RWPE1 (cell line): ENCODE results near the gene QRFP.

Experiments
- CTCF ChIA-PET: fragments of 350-600 bp; sonication (Branson Sonifier 250); formaldehyde crosslinking; extraction: SDS; loops from one replicate; lab custom pipeline; 2021; lab: Yijun Ruan, JAX
- POLR2A ChIA-PET: fragments of 400-600 bp; formaldehyde crosslinking; extraction: SDS; loops from one replicate; lab custom pipeline; 2020; ENCODE audit warnings: antibody characterized with exemption; ENCODE audit not compliant: low non-redundant PET; lab: Yijun Ruan, JAX
- DNase-seq: peaks from one replicate; pipeline ENCODE4 v3.0.0; 2012; ENCODE audit warnings: low spot score
- H3K27ac ChIP-seq: fragments of 450-650 bp; 2 replicates; pipeline ENCODE4 v1.5.1; 2017
- CTCF ChIP-seq: fragments of 450-650 bp; conservative IDR thresholded peaks from 2 replicates; pipeline ENCODE4 v1.5.1; 2017; ENCODE audit warnings: low read depth, mild to moderate bottlenecking

The QRFP gene

GRCh38 chr9:130942084-130942483 is 45.5 kb upstream of the QRFP start:
- DNase-seq: no peak
- CTCF ChIA-PET: interaction anchor here (0.6 to 1.2 kb wide), 3 partner anchors 56 to 95 kb away, joined by 4 to 6 read pairs (median 5); no protein-coding TSS in a partner anchor
- H3K27ac ChIP-seq: no peak overlapping the region
- POLR2A ChIA-PET: no interaction called here
- TF ChIP-seq CTCF: no peak

GRCh38 chr9:130940693-130941576 is 44.3 kb upstream of the QRFP start:
- H3K27ac ChIP-seq: no peak overlapping the region
- ChIA-PET POLR2A (interaction anchor here (0.7 kb wide), 1 partner anchor 28 kb away, joined by 3 read pairs; no protein-coding TSS in a partner anchor), CTCF (interaction anchor here (0.5 to 1.2 kb wide), 12 partner anchors 16 to 237 kb away, joined by 3 to 11 read pairs (median 4); no protein-coding TSS in a partner anchor)
- DNase-seq: peak; percentile 99
- peak; percentile 99 for TF ChIP-seq CTCF

- ChIA-PET POLR2A (no interaction called here), CTCF (interaction anchor here (0.8 to 1.2 kb wide), 4 partner anchors 13 to 74 kb away, joined by 3 to 8 read pairs (median 4); no protein-coding TSS in a partner anchor)
- DNase-seq: no peak
- no peak overlapping the region for H3K27ac ChIP-seq
- no peak for TF ChIP-seq CTCF
Measured at GRCh38 chr9:130940027-130940549, 43.5 kb upstream of the QRFP start.

- CTCF ChIA-PET: interaction anchor here (0.5 to 1.2 kb wide), 5 partner anchors 12 to 76 kb away, joined by 3 to 8 read pairs (median 4); no protein-coding TSS in a partner anchor
- peak overlapping the region; percentile 12; the same call in 1 of the 2 replicates for H3K27ac ChIP-seq
- DNase-seq: no peak
- POLR2A ChIA-PET: no interaction called here
- TF ChIP-seq CTCF: peak; percentile 44; the same call in 1 of the 2 replicates
Measured at GRCh38 chr9:130939405-130940026, 42.9 kb upstream of the QRFP start.

GRCh38 chr9:130938652-130939404 is 42.2 kb upstream of the QRFP start, which contains the start of gene FIBCD1:
TSS of gene FIBCD1 (minus strand) at chr9:130939247. CDS start at chr9:130938607, 640 bp downstream.
- ChIA-PET POLR2A (no interaction called here), CTCF (interaction anchor here (0.8 to 1.2 kb wide), 3 partner anchors 11 to 72 kb away, joined by 3 to 8 read pairs (median 4); no protein-coding TSS in a partner anchor)
- peak within 1 kb of the TSS; percentile 12; the same call in 1 of the 2 replicates for H3K27ac ChIP-seq
- DNase-seq: peak; percentile 70
- TF ChIP-seq CTCF: peak; percentile 86
